Gastrocnemius medialis (tissue), 4 donors: ENCODE results near the gene EREG. TPM values are rescaled to one million over a fixed set of nuclear protein-coding genes. Genes with fewer than 3 reads are reported as not detected.
"Not testable (repeated sequence)": the region's sequence is repeated elsewhere in the genome, so short reads cannot be mapped to it uniquely, and the experiment has no call there.

Experiments used
- ATAC-seq, 2 donors: fragments of 150-250 bp; one replicate each; pipeline ENCODE4 v1.9.1; 2016
- DNase-seq, 2 donors: peaks; one replicate each; pipeline ENCODE4 v3.0.0-alpha.2; 2019
- H3K27ac ChIP-seq, 4 donors: fragments of 200-600 bp; sonication (generic); 1 replicate in 1 of 4; 2 replicates in 3 of 4; pipeline ENCODE4 v1.5.1; 2016 to 2018; ENCODE audit warnings: mild to moderate bottlenecking in 2 of 4, moderate library complexity in 1 of 4
- H3K27me3 ChIP-seq, 3 donors: fragments of 200-600 bp; sonication (generic) in 2 of 3; 1 replicate in 1 of 3; 2 replicates in 2 of 3; pipeline versions ENCODE4 v1.5.1 to v1.6.0; 2016 to 2019; ENCODE audit warnings: mild to moderate bottlenecking in 1 of 3, moderate library complexity in 1 of 3
- H3K36me3 ChIP-seq, 2 donors: fragments of 200-600 bp; sonication (generic) in 1 of 2; one replicate each; pipeline ENCODE4 v1.5.1; 2017 to 2018
- H3K4me1 ChIP-seq, 2 donors: fragments of 200-600 bp; sonication (generic) in 1 of 2; one replicate each; pipeline ENCODE4 v1.5.1; 2016 to 2017; ENCODE audit warnings: mild to moderate bottlenecking in 2 of 2
- H3K4me3 ChIP-seq, 4 donors: fragments of 200-600 bp; sonication (generic) in 3 of 4; 1 replicate in 1 of 4; 2 replicates in 3 of 4; pipeline ENCODE4 v1.5.1; 2016 to 2019; ENCODE audit warnings: mild to moderate bottlenecking in 2 of 4
- H3K9me3 ChIP-seq, 3 donors: fragments of 200-600 bp; sonication (generic) in 2 of 3; 1 replicate in 1 of 3; 2 replicates in 2 of 3; pipeline ENCODE4 v1.5.1; 2016 to 2019
- POLR2A ChIP-seq, 2 donors: fragments of 450-650 bp; IDR thresholded peaks; one replicate each; pipeline ENCODE4 v1.6.1; 2017; ENCODE audit warnings: antibody characterized with exemption in 2 of 2, mild to moderate bottlenecking in 2 of 2, moderate library complexity in 2 of 2
- in situ Hi-C, 4 donors: fragments of 200-750 bp; cut with MboI; loops; one replicate each; pipeline versions ENCODE4 v1.15.0 to v1.8.0; 2017; ENCODE audit warnings: low sequenced_read_pairs in 4 of 4
- intact Hi-C: fragments of 100-400 bp; cut with DNase I; formaldehyde crosslinking; loops from one replicate; pipeline ENCODE4 v1.15.1; 2023; ENCODE audit warnings: low total_unique reads
- total RNA-seq, 4 donors: library from RNA; depleted of rRNA; stranded (reverse); fragments of >200 nt; gene quantifications; one replicate each; pipeline versions ENCODE4 v1.1.0 to v1.2.3, GENCODE V29; 2016
- TF ChIP-seq, protein P1 (sequence below), 5 experiments: fragments of 450-650 bp in 3 of 5; fragments of 200-600 bp in 2 of 5; sonication (generic) in 2 of 5; IDR thresholded peaks in 4 of 5; conservative IDR thresholded peaks in 1 of 5; 1 replicate in 4 of 5; 2 replicates in 1 of 5; pipeline ENCODE4 v1.5.1; 2016 to 2019; ENCODE audit warnings: antibody characterized with exemption in 5 of 5, mild to moderate bottlenecking in 3 of 5, moderate library complexity in 3 of 5

EREG gene
- total RNA-seq, 4 donors from 2014 or later, result 0.07 to 0.84 TPM; not detected in 2

DNA sequence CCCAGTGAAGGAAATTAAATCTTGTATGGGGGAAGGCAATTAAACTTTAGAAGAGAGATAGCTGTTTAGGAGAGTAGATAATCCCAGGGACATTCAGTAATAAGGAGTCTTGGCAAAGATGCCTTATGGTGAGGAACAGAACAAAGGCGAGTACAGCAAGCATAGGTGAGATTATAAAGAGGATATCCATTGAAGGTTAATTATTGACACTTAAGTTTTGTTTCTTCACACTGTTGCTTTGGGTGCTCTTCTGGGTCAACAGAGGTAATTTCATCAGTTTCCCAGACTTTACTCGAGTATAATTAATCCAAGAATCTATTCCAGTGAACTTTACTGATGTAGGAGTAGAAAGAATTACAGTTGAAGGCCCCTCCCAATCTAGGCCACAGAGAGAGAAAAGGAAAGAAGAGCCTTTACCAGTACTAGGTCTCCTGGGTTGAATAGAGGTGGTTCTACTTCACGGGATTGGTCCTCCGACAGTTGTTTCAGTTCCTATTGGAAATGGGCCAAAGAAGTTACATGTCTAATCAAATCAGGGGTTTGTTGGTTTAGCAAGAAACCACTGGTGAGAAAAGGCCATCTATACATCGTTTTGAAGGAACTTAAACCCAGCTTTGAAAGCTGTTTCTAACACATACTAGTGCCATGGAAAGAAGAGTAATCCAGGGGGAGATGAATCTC lies 29.5 kb upstream of the EREG start:
- H3K9me3 ChIP-seq, result no peaks in the 10 kb centered on the region
- H3K4me3 ChIP-seq, result no peak overlapping the region
- no peak for TF ChIP-seq POLR2A (IDR thresholded peaks at IDR 0.05)
- TF ChIP-seq, protein P1, sequence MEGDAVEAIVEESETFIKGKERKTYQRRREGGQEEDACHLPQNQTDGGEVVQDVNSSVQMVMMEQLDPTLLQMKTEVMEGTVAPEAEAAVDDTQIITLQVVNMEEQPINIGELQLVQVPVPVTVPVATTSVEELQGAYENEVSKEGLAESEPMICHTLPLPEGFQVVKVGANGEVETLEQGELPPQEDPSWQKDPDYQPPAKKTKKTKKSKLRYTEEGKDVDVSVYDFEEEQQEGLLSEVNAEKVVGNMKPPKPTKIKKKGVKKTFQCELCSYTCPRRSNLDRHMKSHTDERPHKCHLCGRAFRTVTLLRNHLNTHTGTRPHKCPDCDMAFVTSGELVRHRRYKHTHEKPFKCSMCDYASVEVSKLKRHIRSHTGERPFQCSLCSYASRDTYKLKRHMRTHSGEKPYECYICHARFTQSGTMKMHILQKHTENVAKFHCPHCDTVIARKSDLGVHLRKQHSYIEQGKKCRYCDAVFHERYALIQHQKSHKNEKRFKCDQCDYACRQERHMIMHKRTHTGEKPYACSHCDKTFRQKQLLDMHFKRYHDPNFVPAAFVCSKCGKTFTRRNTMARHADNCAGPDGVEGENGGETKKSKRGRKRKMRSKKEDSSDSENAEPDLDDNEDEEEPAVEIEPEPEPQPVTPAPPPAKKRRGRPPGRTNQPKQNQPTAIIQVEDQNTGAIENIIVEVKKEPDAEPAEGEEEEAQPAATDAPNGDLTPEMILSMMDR (IDR thresholded peaks at IDR 0.05 in 4 of 5, conservative IDR thresholded peaks at IDR 0.05 in 1 of 5), result no peak
- no peaks in the 10 kb centered on the region for H3K27me3 ChIP-seq
- no peaks in the 10 kb centered on the region for H3K36me3 ChIP-seq
- ATAC-seq, result no peak
- in situ Hi-C loops (no loop called here), intact Hi-C loops (no loop called here)
- DNase-seq, result no peak
- no peaks in the 10 kb centered on the region for H3K4me1 ChIP-seq
- no peak overlapping the region for H3K27ac ChIP-seq

DNA sequence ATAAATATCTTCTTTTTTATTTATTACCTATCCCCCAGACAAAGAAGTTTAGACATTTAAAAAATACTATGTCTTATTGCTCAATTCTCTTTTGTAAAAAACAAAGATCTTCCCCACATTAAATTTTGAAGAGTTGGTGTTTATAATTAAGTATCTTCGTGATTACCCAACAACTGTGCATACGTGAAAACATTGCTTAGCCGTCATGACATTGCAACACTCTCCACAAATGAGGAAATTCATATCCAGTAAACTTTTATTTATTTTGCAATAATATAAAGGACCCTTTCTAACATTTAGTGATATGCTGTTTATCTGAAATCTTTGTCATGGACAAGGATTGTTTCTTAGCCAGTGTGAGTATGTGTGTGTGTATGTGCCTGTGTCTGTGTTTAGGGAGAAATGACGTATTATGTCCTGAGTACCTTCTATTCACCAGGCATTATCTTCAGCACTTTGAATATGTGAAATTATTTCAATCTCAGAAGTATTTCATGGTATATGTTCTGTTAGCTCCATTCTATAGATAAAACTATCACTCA lies 26.1 kb upstream of the EREG start:
- in situ Hi-C loops, result no loop called here
- ATAC-seq (no peak), DNase-seq (no peak)
- Histone ChIP-seq H3K9me3 (no peaks in the 10 kb centered on the region), H3K4me3 (no peak overlapping the region), H3K36me3 (no peaks in the 10 kb centered on the region), H3K4me1 (no peaks in the 10 kb centered on the region), H3K27me3 (no peaks in the 10 kb centered on the region), H3K27ac (no peak overlapping the region)
- no peak for TF ChIP-seq POLR2A (IDR thresholded peaks at IDR 0.05)
- TF ChIP-seq, protein P1 (IDR thresholded peaks at IDR 0.05 in 4 of 5, conservative IDR thresholded peaks at IDR 0.05 in 1 of 5), result no peak
- intact Hi-C loops, result no loop called here

DNA sequence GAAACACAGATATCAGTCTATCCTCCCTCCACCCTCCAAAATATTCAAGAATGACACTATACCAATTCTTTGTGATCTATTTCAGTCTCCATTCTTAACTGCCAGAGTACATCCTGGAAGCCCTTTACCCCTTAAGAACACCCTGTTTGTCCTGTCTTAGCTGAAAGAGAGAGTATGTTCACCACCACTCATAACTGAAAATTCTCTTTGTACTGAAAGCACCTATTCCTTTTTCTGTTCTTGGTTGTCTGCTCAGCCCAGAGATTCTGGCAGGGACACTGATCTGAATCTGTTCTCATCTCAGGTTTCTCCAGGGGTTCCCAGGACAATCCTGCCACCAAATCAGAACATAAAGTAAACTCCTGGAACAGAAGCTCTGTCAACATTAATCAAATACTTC lies 25.4 kb upstream of the EREG start:
- in situ Hi-C loops (no loop called here), intact Hi-C loops (no loop called here)
- no peak for TF ChIP-seq POLR2A (IDR thresholded peaks at IDR 0.05)
- no peaks in the 10 kb centered on the region for H3K4me1 ChIP-seq
- DNase-seq, result no peak
- no peak overlapping the region for H3K27ac ChIP-seq
- H3K27me3 ChIP-seq, result no peaks in the 10 kb centered on the region
- ATAC-seq, result no peak
- no peaks in the 10 kb centered on the region for H3K36me3 ChIP-seq
- H3K9me3 ChIP-seq, result no peaks in the 10 kb centered on the region
- no peak overlapping the region for H3K4me3 ChIP-seq

DNA sequence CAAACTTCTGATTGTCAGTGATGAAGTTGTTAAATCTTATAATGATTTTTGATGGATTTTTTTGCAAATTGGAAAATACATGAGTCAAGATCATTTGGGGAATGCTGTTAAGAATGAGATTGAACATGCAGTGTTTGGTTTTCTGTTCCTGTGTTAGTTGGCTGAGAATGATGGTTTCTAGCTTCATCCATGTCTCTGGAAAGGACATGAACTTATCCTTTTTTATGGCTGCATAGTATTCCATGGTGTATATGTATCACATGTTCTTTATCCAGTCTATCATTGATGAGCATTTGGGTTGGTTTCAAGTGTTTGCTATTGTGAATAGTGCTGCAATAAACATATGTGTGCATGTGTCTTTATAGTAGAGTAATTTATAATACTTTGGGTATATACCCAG lies 24.5 kb upstream of the EREG start:
- DNase-seq, intact Hi-C loops: not testable (repeated sequence)

DNA sequence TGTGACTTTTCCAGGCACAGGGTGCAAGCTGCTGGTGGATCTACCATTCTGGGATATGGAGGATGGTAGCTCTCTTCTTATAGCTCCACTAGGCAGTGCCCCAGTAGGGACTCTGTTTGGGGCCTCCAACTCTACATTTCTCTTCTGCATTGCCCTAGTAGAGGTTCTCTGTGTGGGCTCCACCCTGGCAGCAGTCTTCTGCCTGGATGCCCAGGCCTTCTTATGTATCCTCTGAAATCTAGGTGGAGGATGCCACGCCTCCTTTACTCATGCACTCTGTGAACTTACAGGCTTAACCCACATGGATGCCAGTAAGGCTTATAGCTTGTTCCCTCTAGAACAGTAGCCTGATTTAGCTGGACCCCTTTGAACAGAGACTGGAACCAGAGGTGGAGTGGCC lies 20.9 kb upstream of the EREG start:
- Histone ChIP-seq H3K36me3 (no peaks in the 10 kb centered on the region), H3K9me3 (no peaks in the 10 kb centered on the region), H3K4me1 (no peaks in the 10 kb centered on the region), H3K4me3 (no peak overlapping the region), H3K27me3 (no peaks in the 10 kb centered on the region), H3K27ac (no peak overlapping the region)
- in situ Hi-C loops (no loop called here), intact Hi-C loops (no loop called here)
- TF ChIP-seq POLR2A (IDR thresholded peaks at IDR 0.05), result no peak
- TF ChIP-seq, protein P1 (IDR thresholded peaks at IDR 0.05 in 4 of 5, conservative IDR thresholded peaks at IDR 0.05 in 1 of 5), result no peak
- ATAC-seq (no peak), DNase-seq (no peak)

More for the DNA sequence above, 24.5 kb upstream of the EREG start:
- H3K9me3 ChIP-seq, H3K27me3 ChIP-seq, ATAC-seq, H3K4me3 ChIP-seq, H3K36me3 ChIP-seq, H3K27ac ChIP-seq, in situ Hi-C loops, H3K4me1 ChIP-seq: not testable (repeated sequence)
